GM21447 (cell line): ENCODE data around the gene SIPA1L3.
"Not testable (repeated sequence)": the region's sequence is repeated elsewhere in the genome, so short reads cannot be mapped to it uniquely, and the experiment has no call there.

Experiments used
- ATAC-seq: cut with Tn5 transposase; IDR thresholded peaks from one replicate; pipeline ENCODE4 v1.9.1; 2021; ENCODE audit not compliant: unreplicated experiment

Gene SIPA1L3

DNA sequence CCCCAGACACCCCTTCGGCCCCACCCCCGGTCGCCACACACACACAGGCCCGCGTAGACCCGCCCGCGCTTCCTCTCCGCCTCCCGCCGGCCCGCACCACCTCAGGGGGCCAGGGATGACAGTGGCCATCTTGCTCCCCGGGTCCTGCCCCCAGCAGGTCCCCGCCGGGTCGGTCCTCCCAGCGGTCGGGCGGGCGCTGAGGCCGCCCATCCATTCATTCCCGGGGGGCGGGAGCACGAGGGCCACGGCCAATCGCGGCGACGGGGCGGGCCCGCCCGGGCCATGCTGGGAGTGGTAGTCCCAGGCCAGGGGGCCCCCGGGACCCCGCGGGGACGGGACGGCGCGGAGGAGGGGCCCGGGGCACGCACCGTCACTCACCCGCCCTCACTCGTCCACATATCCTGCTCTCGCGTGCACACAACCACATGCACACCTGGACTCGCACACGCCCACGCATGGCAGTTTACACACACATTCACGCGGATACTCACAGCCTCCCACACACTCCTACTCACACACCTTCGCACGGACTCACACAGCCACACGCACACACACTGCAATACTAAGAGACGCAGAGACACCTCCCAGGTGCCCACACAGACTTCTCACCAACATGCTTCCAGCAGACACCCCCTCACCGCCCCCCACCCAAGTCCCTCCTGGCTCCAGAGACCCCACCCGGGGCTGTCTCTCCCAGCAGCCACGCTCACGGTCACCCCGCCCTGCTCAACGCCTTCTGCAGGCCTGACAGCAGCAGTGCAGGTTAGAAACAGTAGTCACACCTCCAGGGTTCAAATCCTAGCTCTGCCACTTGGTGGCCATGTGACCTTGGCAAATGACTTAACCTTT is 317.2 kb downstream of the SIPA1L3 start, which contains the start of gene DPF1:
Gene DPF1 (minus strand): TSS at position 209 of the 849 bp plus-strand sequence. CDS start 80 bp downstream, at position 129.
- peak; percentile 61 for ATAC-seq

DNA sequence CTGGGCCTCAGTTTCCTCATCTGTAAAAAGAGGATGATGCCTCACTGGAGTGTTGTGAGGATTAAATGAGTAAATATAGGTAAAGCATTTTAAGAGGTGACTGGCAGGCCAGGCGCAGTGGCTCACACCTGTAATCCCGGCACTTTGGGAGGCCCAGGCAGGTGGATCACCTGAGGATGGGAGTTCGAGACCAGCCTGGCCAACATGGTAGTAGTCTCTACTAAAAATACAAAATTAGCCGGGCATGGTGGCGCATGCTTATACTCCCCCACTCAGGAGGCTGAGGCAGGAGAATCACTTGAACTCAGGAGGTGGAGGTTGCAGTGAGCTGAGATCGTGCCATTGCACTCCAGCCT is 317.8 kb downstream of the SIPA1L3 start:
- not testable (repeated sequence) for ATAC-seq

DNA sequence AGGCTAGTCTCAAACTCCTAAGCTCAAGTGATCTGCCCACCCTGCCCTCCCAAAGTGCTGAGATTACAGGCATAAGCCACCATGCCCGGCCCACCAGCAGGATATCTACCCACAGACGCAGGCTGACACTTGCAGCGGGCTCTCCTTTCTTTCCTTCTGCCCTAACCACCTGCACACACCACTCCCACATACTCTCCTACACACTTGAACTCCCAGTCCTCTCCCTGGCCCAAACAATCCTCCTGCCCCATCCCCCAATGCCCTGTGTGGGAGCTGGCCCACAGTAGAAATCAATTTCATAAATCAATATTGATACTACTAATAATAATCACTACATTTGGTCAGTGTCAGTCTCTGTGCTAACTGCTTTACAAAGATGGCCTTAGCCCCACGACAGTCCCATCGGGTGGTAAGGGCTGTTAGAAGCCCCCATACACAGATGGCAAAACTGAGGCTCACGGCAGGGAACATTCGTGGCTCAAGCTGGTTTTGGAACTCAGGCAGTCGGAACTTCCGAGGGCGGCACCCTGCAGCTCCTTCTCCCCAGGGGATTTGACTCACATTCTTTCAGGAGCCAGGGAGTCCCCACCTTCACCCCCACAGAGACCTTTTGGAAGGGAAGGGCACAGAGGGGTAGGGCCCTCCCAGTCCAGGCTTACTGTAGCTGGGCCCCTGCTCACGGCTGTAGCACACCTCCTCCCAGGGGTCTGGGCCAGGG is 320.4 kb downstream of the SIPA1L3 start:
- ATAC-seq, result no peak

DNA sequence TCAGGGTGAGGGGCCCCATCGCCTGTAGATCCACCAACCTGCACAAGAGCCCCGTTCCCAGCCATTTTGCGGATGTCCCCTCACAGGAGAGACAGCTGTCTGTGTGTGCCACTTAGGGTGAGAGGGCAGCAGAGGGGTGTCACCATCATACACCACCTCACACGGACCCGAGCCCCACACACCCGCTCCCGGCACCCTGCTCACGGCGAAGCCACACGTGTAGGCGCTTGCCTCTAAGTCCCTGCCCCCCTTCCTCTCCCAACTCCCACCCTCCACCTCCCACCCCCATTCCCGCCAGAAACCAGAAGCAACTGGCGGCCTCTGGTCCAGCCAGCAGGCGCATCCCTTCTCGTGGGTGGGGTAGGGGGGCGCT is 321.0 kb downstream of the SIPA1L3 start:
- ATAC-seq, result no peak

DNA sequence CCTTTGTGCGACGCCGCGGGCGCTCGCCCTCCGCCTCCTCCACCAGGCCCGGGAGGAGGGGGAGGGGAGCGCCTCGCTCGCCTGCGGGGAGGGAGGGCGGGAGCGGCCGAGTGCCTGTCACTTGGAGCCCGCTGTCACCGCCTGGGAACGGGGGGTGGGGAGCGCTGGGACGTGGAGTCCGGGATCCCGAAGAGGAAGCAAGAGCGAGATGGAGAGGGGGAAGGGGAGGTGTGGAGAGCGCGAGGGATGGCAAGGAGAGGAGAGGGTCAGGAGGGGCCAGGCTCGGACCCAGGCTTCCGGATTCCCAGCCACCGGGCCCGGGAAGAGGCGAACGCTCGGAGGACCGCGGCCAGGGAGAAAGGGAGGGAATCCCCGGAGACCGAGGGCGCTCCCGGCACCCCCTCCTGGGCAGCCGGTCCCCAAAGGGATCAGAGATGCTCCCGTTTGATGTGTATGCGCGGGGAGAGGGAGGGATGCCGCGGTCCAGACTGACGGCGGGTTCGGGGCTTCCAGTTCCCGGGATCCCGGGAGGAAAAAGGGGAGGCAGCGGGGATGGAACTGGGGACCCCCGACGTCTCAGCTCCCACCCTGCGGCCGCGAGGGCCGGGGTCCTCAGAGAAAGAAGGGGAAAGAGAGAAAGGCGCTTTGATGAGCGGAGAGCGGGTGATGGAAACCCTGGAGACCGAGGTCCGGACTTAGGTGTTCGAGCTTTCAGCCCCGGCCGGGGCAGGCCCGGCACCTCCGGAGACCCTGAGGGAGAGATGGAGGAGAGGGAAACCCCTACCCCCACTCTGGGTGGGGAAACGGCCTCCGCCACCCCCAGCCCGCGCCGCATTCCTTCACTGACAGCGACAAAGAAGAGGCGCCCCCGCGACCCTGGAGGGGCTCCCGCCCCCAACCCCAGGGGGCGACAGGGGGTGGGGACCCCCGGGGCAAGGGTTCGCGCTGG is 321.8 kb downstream of the SIPA1L3 start:
- no peak for ATAC-seq

DNA sequence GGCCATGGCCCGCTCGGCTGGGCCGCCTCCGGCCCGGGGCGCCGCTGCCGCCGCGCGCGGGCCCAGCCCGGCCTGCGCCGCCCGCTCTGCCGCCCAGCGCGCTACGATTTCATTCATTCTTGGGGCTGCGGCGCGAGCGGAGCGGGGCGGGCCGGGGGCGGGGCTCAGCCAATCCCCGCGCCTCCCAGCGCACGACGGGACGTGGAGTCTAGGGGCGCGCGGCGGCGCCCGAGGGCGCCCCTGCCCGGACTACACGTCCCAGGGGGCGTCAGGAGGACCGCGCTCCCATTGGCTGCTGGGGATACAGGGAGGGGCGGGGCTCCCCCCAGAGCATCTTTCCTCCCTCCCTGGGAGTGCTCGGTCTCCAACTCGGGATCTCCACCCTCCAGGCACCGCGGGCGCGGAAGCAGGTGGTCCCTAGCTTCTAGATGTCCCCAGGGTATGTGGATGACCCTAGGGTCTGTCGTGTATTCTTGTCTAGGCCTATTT is 322.6 kb downstream of the SIPA1L3 start:
- no peak for ATAC-seq

DNA sequence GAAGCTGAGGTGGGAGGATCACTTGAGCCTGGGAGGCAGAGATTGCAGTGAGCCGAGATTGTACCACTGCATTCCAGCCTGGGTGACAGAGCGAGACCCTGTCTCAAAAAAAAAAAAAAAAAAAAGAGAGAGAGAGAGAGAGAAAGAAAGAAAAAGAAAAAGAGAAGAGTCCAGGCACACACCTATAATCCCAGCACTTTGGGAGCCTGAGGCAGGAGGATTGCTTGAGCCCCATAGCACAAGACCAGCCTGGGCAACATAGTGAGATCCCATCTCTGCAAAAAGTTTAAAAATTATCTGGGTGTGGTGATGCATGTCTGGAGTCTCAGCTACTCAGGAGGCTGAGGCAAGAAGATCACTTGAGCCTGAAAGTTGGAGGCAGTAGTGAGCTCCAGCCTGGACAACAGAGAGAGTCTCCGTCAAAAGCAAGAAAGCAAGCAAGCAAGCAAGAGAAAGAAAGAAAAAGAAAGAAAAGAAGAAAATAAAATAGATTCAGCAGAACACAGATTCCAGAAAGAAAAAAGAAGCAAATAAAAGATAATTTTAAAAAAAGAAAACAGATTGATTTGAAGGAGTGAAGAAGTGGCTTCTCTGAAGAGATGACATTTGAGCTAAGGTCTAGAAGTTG is 323.6 kb downstream of the SIPA1L3 start:
- ATAC-seq, result not testable (repeated sequence)

DNA sequence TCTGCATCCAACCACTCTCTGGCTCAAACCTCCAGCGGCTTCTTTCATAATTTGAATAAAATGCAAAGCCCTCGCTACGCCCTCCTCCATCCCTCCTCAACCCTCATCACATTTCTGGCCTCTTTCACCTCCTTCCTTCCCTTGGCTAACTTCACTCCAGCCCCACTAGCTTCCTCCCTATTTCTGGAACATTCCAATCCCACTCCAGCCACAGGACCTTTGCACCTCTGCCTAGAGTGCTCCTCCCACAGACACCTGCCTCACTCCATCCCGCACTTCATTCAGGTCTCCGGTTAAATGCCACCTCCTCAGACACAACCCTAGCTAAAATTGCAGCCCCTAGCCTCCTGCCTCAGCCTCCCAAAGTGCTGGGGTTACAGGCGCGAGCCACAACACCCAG is 324.9 kb downstream of the SIPA1L3 start:
- no peak for ATAC-seq

DNA sequence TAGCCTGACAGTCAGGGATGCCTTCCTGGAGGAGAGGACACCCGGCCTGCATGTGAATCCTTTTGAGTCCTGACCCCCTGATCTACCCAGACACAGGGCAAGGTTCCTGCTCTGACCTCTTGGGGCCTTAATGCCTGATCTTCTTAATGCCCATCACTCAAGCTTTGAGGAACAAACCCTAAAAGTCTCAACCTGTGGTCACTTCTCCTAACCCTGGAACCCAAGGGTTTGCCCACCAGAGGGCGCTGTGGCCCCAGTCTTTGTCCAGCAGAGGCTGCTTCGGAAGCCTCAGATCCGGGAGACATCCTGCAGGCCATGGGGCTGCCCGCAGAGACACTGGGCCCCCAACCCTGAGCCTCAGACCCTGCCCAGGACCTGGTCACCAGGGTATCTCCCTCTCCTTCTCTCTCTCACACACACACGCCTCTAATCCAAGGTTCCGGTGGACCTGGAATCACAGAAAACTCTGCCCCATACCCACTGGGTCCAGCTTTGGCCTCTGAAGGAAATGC is 326.8 kb downstream of the SIPA1L3 start:
- ATAC-seq, result no peak

DNA sequence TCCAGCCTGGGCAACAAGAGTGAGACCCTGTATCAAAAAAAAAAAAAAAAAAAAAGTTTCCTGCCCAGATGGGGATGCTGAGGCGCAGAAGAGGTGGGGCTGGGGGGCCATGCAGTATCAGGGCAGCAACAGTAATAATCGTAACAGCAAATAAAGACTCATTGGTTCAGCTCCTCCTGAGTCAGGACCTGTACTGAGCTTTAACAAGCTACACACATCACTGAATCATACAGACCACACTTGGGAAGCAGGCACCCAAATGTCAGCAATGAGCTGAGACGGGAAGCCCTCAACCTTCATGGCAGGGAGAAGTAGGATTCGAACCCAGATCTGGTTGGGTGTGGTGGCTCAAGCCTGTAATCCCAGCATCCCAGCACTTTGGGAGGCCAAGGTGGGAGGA is 327.6 kb downstream of the SIPA1L3 start:
- ATAC-seq, result no peak

DNA sequence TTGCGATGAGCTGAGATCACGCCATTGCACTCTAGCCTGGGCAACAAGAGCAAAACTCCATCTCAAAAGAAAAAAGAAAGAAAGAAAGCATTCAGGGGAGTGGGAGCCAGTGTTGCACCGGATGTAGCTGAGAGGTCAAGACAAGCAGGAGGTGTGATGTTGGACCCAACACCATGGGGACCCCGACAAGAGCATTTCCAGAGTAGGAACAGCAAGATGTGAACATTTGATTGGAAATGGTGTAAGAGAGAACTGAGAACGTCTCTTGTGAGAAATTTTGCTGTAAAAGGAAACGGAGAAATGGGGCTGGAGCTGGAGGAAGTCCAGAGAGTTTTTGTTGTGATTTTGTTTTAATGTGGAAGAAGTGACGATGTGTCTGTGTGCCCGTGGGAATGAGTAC is 332.8 kb downstream of the SIPA1L3 start:
- no peak for ATAC-seq

DNA sequence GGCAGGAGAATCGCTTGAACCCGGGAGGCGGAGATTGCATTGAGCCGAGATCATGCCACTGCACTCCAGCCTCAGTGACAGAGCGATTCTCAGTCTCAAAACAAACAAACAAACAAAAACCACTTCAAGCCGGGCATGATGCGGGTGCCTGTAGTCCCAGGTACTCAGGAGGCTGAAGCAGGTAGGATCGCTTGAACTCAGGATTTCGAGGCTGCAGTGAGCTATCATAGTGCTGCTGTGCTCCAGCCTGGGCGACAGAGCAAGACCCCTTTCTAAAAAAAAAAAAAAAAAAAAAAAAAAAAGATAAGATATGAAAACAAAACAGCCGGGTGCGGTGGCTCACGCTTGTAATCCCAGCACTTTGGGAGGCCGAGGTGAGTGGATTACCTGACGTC is 336.3 kb downstream of the SIPA1L3 start:
- no peak for ATAC-seq

DNA sequence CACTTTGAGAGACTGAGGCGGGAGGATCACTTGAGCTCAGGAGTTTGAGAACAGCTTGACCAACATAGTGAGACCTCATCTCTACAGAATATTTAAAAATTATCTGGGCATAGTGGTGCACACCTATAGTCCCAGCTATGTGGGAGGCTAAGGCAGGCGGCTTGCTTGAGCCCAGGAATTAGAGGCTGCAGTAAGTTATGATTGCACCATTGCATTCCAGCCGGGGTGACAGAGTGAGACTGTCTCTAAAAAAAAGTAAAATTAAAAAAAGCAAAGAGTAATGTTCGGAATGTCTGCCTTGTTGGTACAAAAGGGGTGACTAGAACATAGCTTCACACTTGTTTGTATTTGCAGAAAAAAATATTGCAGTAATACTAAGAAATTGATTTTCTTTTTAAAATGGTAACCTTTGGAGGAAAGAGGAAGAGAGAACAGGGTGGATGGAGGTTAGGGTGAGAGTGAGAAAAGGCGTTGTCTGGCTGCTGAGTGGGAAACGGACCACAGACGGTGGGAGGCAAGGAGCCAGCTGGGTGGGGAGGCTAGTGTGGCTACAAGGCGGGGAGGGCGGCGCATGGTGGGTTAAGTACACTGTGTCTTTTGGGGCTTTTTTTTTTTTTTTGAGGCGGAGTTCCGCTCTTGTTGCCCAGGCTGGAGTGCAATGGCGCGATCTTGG is 339.0 kb downstream of the SIPA1L3 start:
- ATAC-seq, result no peak

DNA sequence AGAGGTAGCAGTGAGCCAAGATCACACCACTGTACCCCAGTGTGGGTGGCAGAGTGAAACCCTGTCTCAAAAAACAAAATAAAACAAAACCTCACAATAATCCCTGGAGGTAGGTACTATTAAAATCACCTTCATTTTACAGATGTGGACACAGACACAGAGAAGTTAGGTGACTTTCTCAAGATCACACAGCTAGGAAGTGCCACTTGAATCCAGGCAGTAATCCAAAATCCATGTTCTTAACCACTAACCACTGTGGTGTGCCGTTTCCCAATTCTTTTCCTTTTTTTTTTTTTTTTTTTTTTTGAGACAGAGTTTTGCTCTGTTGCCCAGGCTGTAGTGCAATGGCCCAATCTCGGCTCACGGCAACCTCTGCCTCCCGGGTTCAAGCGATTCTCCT is 340.1 kb downstream of the SIPA1L3 start:
- ATAC-seq, result no peak

DNA sequence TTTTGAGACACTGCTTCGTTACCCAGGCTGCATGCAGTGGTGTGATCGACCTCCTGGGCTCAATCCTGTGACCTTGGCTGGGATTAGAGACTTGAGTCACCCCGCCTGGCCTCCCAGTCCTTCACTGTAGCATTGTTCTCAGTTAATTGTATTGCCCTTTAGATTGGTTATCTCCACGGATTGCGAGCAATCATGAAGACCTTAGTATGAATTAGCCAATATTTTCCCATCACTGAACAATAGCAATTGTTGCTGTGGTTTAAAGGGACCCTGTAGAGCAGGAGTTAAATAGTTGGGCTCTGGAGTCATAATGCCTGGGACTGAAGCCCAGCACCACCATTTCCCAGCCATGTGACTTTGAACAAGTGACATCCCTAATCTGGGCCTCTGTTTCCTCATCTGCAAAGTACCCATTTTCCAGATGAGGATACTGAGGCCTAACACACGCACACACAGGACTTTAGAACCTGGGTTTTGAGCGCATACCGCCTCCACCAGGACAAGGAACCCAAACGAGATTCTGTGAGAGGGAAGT is 340.8 kb downstream of the SIPA1L3 start:
- no peak for ATAC-seq

DNA sequence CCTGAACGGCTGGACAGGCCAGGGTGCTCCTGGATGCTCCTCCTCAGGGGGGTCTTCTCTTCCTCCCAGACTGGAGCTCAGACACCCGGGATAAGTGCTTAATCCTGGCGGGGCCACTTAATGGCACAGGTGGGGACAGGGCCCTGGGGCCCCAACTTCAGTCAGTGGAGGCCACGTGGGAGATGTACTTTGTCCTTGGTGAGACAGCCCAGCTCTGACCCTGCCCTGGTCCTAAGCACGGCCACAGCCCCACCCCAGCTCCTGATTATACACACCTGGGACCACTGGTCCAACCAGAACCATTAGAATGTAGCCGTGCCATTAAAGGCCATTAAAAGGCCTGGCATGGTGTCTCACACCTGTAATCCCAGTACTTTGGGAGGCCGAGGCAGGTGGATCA is 341.4 kb downstream of the SIPA1L3 start:
- no peak for ATAC-seq

DNA sequence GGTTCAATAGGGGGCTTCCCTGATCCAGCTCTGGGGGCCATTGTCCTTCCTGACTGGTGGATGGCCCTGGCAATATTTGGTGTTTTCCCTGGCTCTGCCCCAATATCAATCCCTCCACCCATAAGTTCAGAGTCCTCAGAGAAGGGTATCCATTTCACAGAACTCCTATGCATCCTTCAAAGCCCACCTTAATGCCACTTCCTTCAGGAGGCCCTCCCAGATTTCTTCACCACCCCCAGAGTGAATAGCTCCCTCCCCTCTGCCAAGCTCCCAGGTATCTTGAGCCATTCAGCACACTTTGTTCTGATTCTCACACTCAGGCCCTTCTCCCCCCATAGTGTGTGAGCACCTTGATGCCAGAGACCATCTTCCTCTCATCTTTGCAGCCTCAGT is 343.4 kb downstream of the SIPA1L3 start:
- ATAC-seq, result no peak

DNA sequence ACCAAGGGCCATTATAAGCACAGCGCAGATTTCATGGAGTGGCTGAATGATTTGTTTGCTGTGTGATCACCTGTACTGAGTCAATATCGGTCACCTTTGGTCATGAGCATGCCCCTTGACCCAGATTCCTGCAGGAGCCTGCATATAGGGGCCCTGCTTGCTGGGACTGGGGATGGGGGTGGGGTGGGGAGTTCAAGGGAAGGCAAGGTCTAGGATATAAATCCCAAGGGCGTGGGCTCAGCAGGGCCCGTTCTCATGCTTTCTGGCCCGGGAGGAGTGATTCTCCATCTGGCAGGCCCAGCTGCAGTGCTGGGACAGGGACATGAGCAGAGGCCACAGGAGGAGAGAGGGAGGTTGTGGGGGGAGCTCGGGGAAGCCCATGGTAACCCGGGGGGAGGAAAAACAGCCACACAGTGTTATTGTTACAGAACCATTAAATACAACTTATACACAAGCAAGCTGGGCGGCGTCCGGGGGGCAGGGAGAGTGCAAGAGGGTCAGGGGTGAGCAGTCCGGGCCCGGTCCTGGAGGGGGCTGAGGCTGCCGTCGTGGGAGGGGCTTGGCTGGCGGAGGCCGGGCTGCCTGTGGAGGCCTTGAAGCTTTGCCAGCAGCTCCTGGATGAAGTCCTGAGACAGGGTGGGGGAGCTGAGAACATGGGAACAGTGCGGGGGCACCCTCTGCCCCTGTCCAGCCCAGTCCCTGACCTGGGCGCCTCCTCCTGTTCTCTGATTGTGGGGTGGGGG is 344.0 kb downstream of the SIPA1L3 start:
- ATAC-seq, result no peak

DNA sequence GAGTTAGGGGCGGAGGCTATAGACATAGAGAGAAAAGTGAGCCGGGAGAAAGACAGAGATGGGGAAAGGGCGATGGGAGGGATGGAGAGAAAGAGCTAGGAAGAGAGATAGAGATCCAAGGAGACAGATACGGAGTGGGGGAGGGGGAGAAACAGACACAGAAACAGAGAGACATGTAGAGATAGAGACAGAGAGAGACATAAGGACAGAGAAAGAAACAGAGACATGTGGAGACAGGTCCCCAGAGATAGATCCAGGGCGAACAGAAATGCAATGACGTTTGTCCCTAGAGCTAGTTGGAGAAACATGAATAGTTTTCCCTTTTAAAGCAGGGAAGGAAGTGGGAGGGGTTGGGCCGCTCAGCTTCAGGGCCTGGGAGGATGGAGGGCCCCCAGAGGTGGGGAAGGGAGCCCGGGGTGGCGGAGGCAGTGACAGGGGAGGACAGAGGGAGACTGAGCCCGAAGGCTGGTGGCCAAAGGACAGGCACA is 344.6 kb downstream of the SIPA1L3 start:
- ATAC-seq, result no peak
